HG03060 (cell line): ENCODE results near the gene NUFIP1.
"Not testable (repeated sequence)": the region's sequence is repeated elsewhere in the genome, so short reads cannot be mapped to it uniquely, and the experiment has no call there.

Experiments used
- ATAC-seq: cut with Tn5 transposase; IDR thresholded peaks from one replicate; pipeline ENCODE4 v1.9.1; 2021; ENCODE audit warnings: low read depth, moderate number of reproducible peaks; ENCODE audit not compliant: unreplicated experiment

The NUFIP1 gene

DNA sequence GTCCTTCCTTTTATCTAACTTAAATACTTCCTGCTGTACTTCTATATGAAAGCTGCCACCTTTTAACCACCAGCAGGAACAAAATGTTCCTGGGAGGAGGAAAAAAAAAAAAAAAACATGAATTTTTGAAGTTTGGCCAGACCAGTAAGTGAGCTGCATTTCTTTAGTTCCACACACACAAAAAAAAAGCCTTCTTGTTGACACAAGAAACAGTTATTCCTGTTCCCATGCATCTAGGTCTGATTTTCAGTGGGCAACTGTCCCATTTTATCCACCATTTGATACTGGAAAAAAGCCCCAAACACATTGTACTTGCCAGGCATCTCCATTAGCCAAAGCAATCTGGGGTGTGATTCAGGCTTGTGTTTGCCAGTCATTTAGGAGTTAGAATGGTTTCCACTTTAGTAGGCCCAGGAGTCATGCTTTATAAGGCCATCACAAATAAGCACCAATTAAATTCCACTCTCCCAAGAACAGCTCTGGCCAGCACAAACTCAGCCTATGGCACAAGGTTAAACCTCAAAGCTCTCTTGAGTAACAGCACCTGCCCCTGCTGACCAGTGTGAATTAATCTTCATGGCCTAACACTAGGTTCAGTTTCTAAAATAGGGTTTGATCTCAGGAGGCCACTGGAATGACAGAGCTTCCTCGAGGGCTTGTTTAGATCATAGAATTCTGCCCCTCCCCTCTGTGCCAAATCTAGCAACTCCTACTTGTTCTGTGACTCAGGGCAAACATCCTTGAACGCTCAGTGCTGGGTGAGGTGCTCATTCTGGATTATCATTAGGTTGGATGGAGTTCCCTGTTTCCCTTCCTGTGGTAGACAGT is 67.1 kb downstream of the NUFIP1 start:
- no peak for ATAC-seq

DNA sequence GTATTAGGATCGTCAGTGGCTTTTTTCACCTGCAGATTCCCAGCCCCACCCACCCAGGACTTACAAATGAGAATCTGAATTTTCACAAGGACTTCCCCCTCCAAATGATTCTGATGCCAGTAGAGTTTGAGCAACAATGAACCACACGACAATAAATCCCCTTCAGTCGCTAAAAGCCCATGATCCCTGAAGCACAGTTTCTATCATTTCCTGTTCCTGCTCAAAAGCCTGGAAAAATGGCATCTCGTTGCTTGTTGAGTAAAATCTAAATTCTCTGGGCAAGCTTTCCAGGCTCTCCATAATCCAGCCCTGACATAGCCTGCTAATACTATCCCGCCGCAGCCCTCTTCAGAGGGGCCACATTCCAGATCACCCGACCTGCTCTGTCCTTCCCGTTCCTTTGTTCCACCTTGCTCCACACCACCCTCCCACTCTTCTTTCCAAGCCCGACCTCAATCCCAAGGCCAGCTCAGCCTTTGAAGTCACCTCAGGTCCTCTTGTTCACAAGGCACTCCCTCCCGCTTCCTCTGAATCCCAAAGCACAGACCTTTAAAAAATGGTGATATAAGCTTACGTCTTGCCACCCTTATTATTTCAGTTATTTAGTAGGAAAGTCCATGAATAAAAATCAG is 67.9 kb downstream of the NUFIP1 start:
- no peak for ATAC-seq

GRCh38 chr13:44920013-44920412 is 69.3 kb downstream of the NUFIP1 start:
- no peak for ATAC-seq

DNA sequence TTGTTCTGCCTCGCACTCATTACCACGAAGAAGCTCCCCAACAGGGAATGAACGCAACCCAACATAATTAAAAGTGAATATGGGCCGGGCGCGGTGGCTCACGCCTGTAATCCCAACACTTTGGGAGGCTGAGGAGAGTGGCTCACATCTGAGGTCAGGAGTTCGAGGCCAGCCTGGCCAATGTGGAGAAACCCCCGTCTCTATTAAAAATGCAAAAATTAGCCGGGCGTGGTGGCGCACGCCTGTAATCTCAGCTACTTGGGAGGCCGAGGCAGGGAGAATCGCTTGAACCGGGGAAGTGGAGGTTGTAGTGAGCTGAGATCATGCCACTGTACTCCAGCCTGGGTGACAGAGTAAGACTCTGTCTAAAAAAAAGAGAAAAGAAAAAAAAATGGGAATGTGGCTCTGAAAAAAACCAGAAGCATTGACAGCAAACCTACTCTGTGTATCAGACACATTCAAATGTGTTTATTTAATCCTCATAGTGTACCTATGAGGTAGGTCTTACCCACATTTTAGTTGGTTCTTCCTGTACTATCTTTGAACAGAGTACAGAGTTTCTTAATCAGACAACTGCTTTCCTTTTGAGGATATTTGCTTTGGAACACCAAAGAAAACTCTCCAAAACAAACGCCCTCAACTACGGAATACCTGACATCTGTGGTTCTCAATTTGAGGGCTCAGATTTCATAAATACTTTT is 70.0 kb downstream of the NUFIP1 start:
- no peak for ATAC-seq

- ATAC-seq, result peak; percentile 47
These were observed 70.8 kb downstream of the NUFIP1 start for GRCh38 chr13:44918326-44919103.

DNA sequence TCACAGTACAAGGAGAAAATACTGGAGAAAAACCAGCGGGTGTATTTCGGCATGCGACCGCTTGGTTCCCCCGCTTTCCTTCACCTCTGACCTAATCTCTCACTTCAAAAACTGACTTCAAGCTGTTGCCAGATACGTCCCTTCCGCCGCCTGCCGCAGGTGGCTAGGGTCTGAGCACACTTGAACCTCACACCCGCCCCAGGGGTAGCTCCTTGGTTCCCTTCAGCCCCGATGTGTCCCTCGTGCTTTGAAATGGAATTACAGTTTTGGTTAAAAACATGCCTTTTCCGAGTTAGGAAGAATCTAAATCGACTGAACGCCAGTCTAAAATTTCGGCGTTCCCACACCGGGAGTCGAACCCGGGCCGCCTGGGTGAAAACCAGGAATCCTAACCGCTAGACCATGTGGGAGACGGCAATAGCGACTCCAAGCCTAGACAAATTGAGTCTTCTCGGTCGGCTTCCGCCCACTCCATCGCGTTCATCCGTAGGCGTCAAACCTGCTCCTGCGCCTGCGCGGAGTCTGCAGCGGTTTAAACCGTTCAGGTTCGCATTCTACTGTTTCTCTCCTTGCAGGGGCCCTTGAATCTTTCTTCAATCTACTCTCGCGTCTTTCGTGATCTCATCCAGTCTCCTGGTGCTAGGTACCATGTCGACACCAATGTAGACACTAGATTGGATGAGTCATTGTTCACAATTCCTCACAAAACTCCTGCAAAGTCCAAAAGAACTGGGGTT is 71.5 kb downstream of the NUFIP1 start:
- peak; percentile 74 for ATAC-seq

DNA sequence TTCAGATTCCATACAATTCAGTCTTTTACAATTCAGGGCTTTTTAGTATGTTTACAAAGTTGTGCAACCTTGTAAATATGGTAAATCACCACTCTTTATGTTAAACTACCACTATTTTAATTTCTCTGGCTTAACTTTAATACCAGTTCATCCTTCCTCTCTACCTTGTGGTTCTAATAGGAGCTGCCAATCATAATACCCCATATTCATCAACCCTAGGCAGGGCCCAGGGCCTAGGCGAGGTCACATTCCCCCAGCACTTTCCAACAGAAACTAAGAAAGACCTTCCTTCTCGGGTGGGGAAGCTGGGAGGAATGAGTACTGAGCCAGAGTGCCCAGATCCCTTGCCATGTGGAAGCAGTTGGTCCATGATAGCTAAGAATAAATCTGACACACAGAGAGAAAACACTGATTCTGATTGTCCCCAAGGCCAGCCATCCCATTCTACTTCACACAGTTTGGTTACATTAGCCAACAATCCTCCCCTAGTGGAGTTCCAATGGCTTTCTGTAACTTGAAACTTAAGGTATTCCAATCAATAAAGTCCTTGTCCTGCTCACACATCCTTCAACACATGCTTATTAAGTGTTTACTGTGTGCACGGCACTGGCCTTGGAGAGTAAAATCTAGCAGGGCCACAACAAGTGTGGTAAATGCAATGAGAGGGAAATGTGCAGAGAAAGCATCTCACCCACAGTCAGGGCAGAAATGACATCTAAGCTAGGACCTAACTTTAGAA is 76.8 kb downstream of the NUFIP1 start:
- ATAC-seq, result no peak

DNA sequence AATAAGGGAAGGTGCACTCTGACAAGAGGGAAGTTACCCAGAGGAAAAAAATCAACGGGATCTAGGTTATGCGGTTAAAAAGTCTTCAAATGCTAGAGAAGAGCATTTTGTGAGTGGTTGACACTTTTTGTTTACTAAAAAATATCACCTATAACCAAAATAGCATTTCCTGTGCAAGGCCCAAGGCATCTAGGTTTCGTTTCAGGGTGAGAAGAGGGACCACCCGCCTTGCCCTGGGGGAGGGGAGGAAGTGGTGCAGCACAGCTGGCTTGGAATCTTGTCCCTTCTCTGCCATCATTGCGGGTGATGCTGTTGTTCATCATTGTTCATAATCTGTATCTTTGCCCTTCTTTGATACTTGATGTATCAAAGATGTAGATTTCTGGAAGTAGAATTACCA is 80.6 kb downstream of the NUFIP1 start:
- ATAC-seq, result no peak

- no peak for ATAC-seq
These were observed 81.0 kb downstream of the NUFIP1 start for GRCh38 chr13:44908266-44908665.

- ATAC-seq, result no peak
These were observed 82.6 kb downstream of the NUFIP1 start for GRCh38 chr13:44906713-44907112.

- ATAC-seq, result no peak
These were observed 83.0 kb downstream of the NUFIP1 start for GRCh38 chr13:44906230-44906629.

DNA sequence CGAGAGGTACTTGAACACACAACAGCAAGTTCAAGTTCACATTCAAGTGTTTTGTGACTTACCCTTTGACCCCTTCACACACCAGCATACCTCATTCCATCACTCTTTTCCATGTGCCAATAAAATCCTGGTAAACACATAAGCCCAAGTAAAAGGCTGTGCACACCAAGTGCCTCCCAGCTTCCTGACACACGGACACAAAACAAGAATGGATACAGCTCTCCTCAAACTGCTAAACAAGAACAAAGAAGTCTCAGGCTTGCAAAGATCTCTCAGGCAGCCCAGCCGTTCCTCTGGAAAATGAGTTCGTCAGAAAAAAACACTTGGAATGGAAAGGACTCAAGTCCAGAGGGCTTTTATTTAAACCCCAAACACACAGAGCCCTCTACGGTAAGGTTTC is 83.7 kb downstream of the NUFIP1 start:
- no peak for ATAC-seq

- ATAC-seq, result no peak
These were observed 84.3 kb downstream of the NUFIP1 start for GRCh38 chr13:44904967-44905366.

GRCh38 chr13:44903574-44903985 is 85.7 kb downstream of the NUFIP1 start:
- ATAC-seq, result no peak

DNA sequence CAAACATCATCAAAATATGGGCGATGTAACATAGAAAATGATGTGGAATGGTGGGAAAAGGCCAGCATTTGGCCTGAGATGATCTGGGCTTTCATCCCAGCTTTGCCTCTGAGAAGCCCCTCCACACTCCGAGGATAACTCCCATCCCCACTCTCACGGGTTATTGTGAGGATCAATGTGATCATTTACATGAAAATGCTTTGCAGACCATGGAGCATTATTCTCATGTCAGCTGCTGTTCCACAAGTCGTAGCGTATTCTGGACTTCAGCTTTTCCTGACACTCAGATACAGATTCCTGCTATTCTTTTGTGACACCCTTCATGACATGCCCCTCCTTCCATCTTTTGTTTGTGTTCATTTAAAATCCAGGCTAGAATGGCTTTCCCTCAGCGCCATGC is 86.5 kb downstream of the NUFIP1 start:
- ATAC-seq, result no peak

GRCh38 chr13:44899967-44900366 is 89.3 kb downstream of the NUFIP1 start:
- ATAC-seq, result no peak

DNA sequence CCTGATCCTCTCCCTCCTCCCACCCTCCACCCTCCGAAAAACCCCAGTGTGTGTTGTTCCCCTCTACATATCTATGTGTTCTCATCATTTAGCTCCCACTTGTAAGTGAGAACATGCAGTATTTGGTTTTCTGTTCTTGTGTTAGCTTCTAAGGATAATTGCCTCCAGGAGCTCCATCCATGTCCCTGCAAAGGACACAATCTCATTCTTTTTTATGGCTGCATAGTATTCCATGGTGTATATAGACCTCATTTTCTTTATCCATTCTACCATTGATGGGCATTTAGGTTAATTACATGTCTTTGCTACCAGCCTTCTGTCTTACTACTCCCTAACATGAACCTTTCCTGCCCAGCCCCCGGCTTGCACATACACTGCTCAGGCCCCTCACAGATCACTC is 91.0 kb downstream of the NUFIP1 start:
- not testable (repeated sequence) for ATAC-seq

DNA sequence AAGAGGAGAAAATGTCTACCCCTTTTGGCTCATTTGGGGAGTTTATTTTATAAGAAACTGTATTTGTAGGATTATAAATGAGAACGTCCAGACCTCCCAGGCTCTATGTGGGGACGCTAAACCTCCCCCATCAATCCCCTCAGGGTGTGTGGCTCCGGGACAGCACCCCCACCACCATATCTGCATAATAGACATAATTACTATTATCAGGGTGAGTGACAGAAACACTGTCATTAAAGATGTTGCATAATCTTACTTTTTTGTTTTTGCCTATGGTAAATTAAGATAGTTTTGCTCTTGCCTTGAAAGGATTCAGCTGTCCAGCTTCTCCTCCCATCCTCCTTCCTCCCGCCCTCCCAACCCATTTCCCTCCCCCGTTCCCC is 93.3 kb downstream of the NUFIP1 start:
- ATAC-seq, result no peak

DNA sequence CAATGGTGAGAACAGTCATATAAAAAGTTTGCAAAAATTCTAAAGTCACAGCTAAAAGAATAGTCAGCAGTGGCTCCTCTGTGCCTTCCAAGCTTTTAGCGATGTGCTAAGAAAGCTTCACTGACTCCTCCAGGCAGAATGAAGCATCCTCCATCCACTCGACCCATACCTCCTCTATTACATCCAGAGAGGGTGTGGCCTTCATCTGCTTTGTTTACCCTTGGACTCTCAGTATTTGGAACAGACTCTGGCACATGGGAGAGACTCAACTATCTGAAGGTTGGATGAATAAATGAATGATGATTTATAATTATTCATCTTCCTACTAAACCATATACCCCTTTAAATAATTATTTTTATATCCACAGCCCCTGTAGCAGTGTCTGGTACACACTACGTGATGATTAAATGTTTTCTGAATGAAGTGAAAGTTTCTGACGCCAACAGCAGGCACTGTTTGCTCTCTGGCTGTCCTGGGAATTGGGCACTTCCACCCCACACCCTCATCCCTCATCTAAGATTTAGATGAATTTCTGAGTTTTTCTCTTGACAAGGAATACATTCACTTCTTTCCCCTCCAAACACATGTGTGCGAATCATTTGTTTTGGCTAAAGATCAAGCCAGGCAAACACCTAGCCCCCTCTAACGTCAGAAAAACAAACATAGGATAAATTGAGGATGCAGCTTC is 93.9 kb downstream of the NUFIP1 start:
- no peak for ATAC-seq
